Gastrocnemius medialis (tissue), 4 donors: ENCODE data around the gene ANKRD34A. TPM values are rescaled to one million over a fixed set of nuclear protein-coding genes. Genes with fewer than 3 reads are reported as not detected.

Experiments used
- ATAC-seq, 2 donors: fragments of 150-250 bp; one replicate each; pipeline ENCODE4 v1.9.1; 2016
- DNase-seq, 2 donors: peaks; one replicate each; pipeline ENCODE4 v3.0.0-alpha.2; 2019
- H3K27ac ChIP-seq, 4 donors: fragments of 200-600 bp; sonication (generic); 1 replicate in 1 of 4; 2 replicates in 3 of 4; pipeline ENCODE4 v1.5.1; 2016 to 2018; ENCODE audit warnings: mild to moderate bottlenecking in 2 of 4, moderate library complexity in 1 of 4
- H3K27me3 ChIP-seq, 3 donors: fragments of 200-600 bp; sonication (generic) in 2 of 3; 1 replicate in 1 of 3; 2 replicates in 2 of 3; pipeline versions ENCODE4 v1.5.1 to v1.6.0; 2016 to 2019; ENCODE audit warnings: mild to moderate bottlenecking in 1 of 3, moderate library complexity in 1 of 3
- H3K36me3 ChIP-seq, 2 donors: fragments of 200-600 bp; sonication (generic) in 1 of 2; one replicate each; pipeline ENCODE4 v1.5.1; 2017 to 2018
- H3K4me1 ChIP-seq, 2 donors: fragments of 200-600 bp; sonication (generic) in 1 of 2; one replicate each; pipeline ENCODE4 v1.5.1; 2016 to 2017; ENCODE audit warnings: mild to moderate bottlenecking in 2 of 2
- H3K4me3 ChIP-seq, 4 donors: fragments of 200-600 bp; sonication (generic) in 3 of 4; 1 replicate in 1 of 4; 2 replicates in 3 of 4; pipeline ENCODE4 v1.5.1; 2016 to 2019; ENCODE audit warnings: mild to moderate bottlenecking in 2 of 4
- H3K9me3 ChIP-seq, 3 donors: fragments of 200-600 bp; sonication (generic) in 2 of 3; 1 replicate in 1 of 3; 2 replicates in 2 of 3; pipeline ENCODE4 v1.5.1; 2016 to 2019
- POLR2A ChIP-seq, 2 donors: fragments of 450-650 bp; IDR thresholded peaks; one replicate each; pipeline ENCODE4 v1.6.1; 2017; ENCODE audit warnings: antibody characterized with exemption in 2 of 2, mild to moderate bottlenecking in 2 of 2, moderate library complexity in 2 of 2
- in situ Hi-C, 4 donors: fragments of 200-750 bp; cut with MboI; loops; one replicate each; pipeline versions ENCODE4 v1.15.0 to v1.8.0; 2017; ENCODE audit warnings: low sequenced_read_pairs in 4 of 4
- intact Hi-C: fragments of 100-400 bp; cut with DNase I; formaldehyde crosslinking; loops from one replicate; pipeline ENCODE4 v1.15.1; 2023; ENCODE audit warnings: low total_unique reads
- total RNA-seq, 4 donors: library from RNA; depleted of rRNA; stranded (reverse); fragments of >200 nt; gene quantifications; one replicate each; pipeline versions ENCODE4 v1.1.0 to v1.2.3, GENCODE V29; 2016
- TF ChIP-seq, protein P1 (sequence below), 5 experiments: fragments of 450-650 bp in 3 of 5; fragments of 200-600 bp in 2 of 5; sonication (generic) in 2 of 5; IDR thresholded peaks in 4 of 5; conservative IDR thresholded peaks in 1 of 5; 1 replicate in 4 of 5; 2 replicates in 1 of 5; pipeline ENCODE4 v1.5.1; 2016 to 2019; ENCODE audit warnings: antibody characterized with exemption in 5 of 5, mild to moderate bottlenecking in 3 of 5, moderate library complexity in 3 of 5

Gene ANKRD34A
- total RNA-seq, 4 donors from 2014 or later: 3.3 to 19.0 (median 6.7) TPM

DNA sequence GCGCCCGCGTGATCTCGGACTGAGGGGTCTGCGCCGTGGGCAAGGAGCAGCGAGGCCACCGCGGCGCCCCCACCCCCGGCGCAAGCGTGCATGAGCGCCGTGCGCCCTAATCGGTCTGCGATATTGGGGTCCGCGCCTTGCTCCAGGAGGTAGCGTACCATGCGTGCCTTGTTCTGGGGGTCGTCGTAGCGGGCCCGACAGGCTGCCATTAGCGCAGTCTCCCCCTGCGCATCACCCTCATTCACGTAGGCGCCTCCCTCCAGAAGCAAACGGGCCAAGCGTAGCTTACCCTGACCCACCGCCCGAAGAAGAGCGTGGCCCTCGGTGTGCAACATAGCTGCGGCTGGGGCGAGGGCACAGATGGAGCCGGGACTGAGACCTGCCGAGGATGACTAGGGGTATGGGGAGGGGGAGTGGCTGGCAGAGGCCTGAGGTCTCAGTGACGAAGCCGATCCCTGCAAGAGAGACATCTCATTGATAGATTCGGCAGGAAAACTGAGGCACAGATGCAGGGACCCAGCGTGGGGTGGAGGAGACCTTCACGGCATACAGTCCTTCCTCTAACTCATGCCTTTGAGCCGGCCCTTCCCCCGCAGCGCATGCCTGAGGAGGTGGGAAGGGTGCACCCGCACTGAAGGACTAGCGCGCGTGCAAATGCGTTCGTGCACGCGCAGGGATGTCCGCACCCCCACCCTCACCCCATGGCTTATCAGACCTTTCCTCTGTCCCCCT is 2.8 kb downstream of the ANKRD34A start:
- intact Hi-C loops: loop anchor here (2.0 kb wide), 1 partner anchor 43 kb away; the partner anchor contains the start of gene PEX11B
- in situ Hi-C loops: no loop called here
- Histone ChIP-seq H3K36me3 (no peaks in the 10 kb centered on the region), H3K9me3 (no peaks in the 10 kb centered on the region), H3K4me3 (peak overlapping the region; percentile 69 to 82 (median 73)), H3K27me3 (no peaks in the 10 kb centered on the region), H3K27ac (peak overlapping the region; percentile 88 to 99 (median 96)), H3K4me1 (peaks cover 45 to 46% of the 10 kb centered on the region in 2 donors)
- TF ChIP-seq, protein P1, sequence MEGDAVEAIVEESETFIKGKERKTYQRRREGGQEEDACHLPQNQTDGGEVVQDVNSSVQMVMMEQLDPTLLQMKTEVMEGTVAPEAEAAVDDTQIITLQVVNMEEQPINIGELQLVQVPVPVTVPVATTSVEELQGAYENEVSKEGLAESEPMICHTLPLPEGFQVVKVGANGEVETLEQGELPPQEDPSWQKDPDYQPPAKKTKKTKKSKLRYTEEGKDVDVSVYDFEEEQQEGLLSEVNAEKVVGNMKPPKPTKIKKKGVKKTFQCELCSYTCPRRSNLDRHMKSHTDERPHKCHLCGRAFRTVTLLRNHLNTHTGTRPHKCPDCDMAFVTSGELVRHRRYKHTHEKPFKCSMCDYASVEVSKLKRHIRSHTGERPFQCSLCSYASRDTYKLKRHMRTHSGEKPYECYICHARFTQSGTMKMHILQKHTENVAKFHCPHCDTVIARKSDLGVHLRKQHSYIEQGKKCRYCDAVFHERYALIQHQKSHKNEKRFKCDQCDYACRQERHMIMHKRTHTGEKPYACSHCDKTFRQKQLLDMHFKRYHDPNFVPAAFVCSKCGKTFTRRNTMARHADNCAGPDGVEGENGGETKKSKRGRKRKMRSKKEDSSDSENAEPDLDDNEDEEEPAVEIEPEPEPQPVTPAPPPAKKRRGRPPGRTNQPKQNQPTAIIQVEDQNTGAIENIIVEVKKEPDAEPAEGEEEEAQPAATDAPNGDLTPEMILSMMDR (IDR thresholded peaks at IDR 0.05 in 4 of 5, conservative IDR thresholded peaks at IDR 0.05 in 1 of 5): no peak
- TF ChIP-seq POLR2A (IDR thresholded peaks at IDR 0.05): no peak
- DNase-seq (peak in 1 of 2 donors; percentile 66), ATAC-seq (no peak)

DNA sequence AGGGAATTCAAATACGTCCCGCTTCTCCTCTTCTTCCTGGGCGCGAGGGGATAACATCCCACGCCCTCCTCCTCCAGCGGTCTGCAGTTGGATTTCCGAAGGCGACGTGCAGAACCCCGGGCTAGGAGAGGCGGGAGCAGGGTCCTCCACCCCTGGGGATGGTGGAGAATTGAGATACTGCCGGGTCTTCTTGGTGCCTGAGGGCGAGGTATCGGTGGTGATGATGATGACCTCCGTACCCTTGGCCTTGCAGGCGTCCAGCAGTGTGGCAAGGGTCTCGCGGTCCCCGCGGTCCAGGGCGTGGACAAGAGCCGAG is 3.3 kb downstream of the ANKRD34A start:
- Histone ChIP-seq H3K9me3 (no peaks in the 10 kb centered on the region), H3K36me3 (no peaks in the 10 kb centered on the region), H3K27ac (peak overlapping the region; percentile 88 to 99 (median 96)), H3K4me1 (peaks cover 50 to 51% of the 10 kb centered on the region in 2 donors), H3K27me3 (no peaks in the 10 kb centered on the region), H3K4me3 (peak overlapping the region; percentile 69 to 82 (median 73))
- ATAC-seq (no peak), DNase-seq (no peak)
- TF ChIP-seq, protein P1 (IDR thresholded peaks at IDR 0.05 in 4 of 5, conservative IDR thresholded peaks at IDR 0.05 in 1 of 5): no peak
- no peak for TF ChIP-seq POLR2A (IDR thresholded peaks at IDR 0.05)
- intact Hi-C loops: no loop called here
- in situ Hi-C loops: no loop called here

DNA sequence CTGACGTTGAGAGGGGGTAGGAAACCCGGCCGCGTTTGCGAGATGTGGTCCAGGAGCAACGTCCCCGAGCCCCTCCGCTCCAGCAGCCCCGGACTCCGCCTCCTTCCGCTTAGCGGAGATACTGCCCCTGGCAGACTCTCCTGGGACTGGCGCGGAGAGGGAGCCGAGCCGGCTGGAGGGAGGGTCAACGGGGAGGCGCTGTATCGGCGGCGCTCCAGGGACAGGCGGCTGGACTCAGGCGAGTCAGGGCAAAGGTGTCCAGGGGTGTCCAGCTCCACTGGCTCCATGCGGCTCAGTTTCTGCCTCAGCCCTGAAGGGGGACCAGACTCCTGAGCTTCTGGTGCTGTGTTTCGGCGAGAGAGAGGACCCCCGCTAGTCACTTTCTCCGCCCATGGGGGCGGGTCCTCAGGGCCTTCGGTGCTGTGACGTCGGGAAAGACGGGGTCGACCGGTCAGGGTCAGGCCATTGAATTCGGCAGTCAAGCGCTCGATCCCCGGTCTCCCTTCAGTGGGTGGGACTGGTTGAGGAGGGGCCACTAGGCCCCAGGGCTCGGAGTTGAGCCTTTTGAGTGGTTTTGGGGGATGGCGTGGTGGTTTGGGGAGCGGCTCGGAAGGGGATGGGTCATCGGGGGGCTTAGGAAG is 3.8 kb downstream of the ANKRD34A start:
- in situ Hi-C loops: no loop called here
- H3K36me3 ChIP-seq: no peaks in the 10 kb centered on the region
- DNase-seq (peak; percentile 65 to 80), ATAC-seq (peak; percentile 11 to 14)
- TF ChIP-seq, protein P1 (IDR thresholded peaks at IDR 0.05 in 4 of 5, conservative IDR thresholded peaks at IDR 0.05 in 1 of 5): peak in 3 of 5 experiments; percentile 12 to 45 (median 43)
- peak; percentile 82 to 90 for TF ChIP-seq POLR2A (IDR thresholded peaks at IDR 0.05)
- peak overlapping the region; percentile 88 to 99 (median 96) for H3K27ac ChIP-seq
- H3K27me3 ChIP-seq: no peaks in the 10 kb centered on the region
- H3K9me3 ChIP-seq: no peaks in the 10 kb centered on the region
- peak overlapping the region; percentile 69 to 82 (median 73) for H3K4me3 ChIP-seq
- H3K4me1 ChIP-seq: peaks cover 53 to 56% of the 10 kb centered on the region in 2 donors
- intact Hi-C loops: no loop called here

DNA sequence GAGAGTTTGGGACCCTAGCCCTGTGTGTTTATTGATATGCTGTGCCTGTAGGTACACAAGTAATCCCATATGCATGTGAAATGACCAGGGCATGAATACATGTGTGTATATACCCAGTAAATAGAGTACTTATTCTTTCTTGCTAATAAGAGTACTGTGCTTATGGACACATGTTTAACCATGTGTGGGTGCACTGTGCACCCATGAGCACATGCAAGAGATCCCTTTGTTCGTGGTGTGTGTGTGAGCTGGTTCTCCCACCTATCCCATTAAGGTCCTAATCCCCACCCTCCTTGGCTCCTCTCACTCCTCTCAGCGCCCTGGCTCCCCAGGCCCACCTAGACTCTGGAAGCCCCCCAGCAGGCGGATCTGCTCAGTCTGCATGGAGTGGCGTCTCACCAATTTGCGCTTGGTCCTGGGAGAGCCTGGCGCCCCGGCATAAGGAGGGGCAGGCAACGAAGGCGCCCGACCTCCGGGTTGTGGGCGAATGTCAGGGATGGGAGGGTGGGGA is 4.4 kb downstream of the ANKRD34A start:
- intact Hi-C loops (no loop called here), in situ Hi-C loops (loop anchor here in 1 of 4 donors (10.0 kb wide), 1 partner anchor 65 kb away; no protein-coding TSS in a partner anchor)
- Histone ChIP-seq H3K27me3 (no peaks in the 10 kb centered on the region), H3K4me3 (peak overlapping the region; percentile 69 to 82 (median 73)), H3K27ac (peak overlapping the region; percentile 88 to 99 (median 96)), H3K4me1 (peaks cover 53 to 62% of the 10 kb centered on the region in 2 donors), H3K9me3 (no peaks in the 10 kb centered on the region), H3K36me3 (no peaks in the 10 kb centered on the region)
- TF ChIP-seq, protein P1 (IDR thresholded peaks at IDR 0.05 in 4 of 5, conservative IDR thresholded peaks at IDR 0.05 in 1 of 5): no peak
- no peak for TF ChIP-seq POLR2A (IDR thresholded peaks at IDR 0.05)
- ATAC-seq (no peak), DNase-seq (no peak)
